ENCODE data around the gene THSD4. TPM values are rescaled to one million over a fixed set of nuclear protein-coding genes. Genes with fewer than 3 reads are reported as not detected.

THSD4 gene
- total RNA-seq, 4 donors from 2014 or later = 16.6 to 25.3 (median 24.1) TPM

- peaks cover 7% of the 10 kb centered on the region for H3K4me1 ChIP-seq
- WGBS = 80% methylated on average over 3 of the region's 3 CpGs
- H3K36me3 ChIP-seq = peaks cover 8% of the 10 kb centered on the region
- no peak overlapping the region for H3K4me3 ChIP-seq
- H3K27me3 ChIP-seq = no peaks in the 10 kb centered on the region
- H3K9me3 ChIP-seq = no peaks in the 10 kb centered on the region
- TF ChIP-seq POLR2A (IDR thresholded peaks at IDR 0.05) (no peak), EP300 (IDR thresholded peaks at IDR 0.05) (no peak)
- DNase-seq (ENCODE audit: low spot score in 2 of 2) = no peak
- no peak overlapping the region for H3K27ac ChIP-seq
These were observed 661.0 kb downstream of the THSD4 start for GRCh38 chr15:71776304-71776703.

- H3K27me3 ChIP-seq = no peaks in the 10 kb centered on the region
- H3K4me3 ChIP-seq = no peak overlapping the region
- H3K36me3 ChIP-seq = no peaks in the 10 kb centered on the region
- DNase-seq (ENCODE audit: low spot score in 2 of 2) = no peak
- WGBS = 83% methylated on average over 16 of the region's 16 CpGs
- TF ChIP-seq POLR2A (IDR thresholded peaks at IDR 0.05) = no peak
- no peak for TF ChIP-seq CTCF (IDR thresholded peaks at IDR 0.05)
- no peak for TF ChIP-seq EP300 (IDR thresholded peaks at IDR 0.05)
- no peak for TF ChIP-seq POLR2AphosphoS5 (IDR thresholded peaks at IDR 0.05)
- no peaks in the 10 kb centered on the region for H3K9me3 ChIP-seq
- H3K4me1 ChIP-seq = peaks cover 7% of the 10 kb centered on the region
- no peak overlapping the region for H3K27ac ChIP-seq
These were observed 662.1 kb downstream of the THSD4 start for GRCh38 chr15:71777216-71777943.

- peaks cover 7% of the 10 kb centered on the region for H3K4me1 ChIP-seq
- DNase-seq (ENCODE audit: low spot score in 2 of 2) = peak in 1 of 2 donors; percentile 45
- no peak overlapping the region for H3K4me3 ChIP-seq
- H3K9me3 ChIP-seq = no peaks in the 10 kb centered on the region
- no peaks in the 10 kb centered on the region for H3K27me3 ChIP-seq
- no peaks in the 10 kb centered on the region for H3K36me3 ChIP-seq
- no peak overlapping the region for H3K27ac ChIP-seq
- WGBS = 81% methylated on average over 6 of the region's 6 CpGs
- no peak for TF ChIP-seq EP300 (IDR thresholded peaks at IDR 0.05)
- no peak for TF ChIP-seq CTCF (IDR thresholded peaks at IDR 0.05)
- no peak for TF ChIP-seq POLR2A (IDR thresholded peaks at IDR 0.05)
- no peak for TF ChIP-seq POLR2AphosphoS5 (IDR thresholded peaks at IDR 0.05)
These were observed 664.0 kb downstream of the THSD4 start for GRCh38 chr15:71779073-71779797.

GRCh38 chr15:71780115-71780976, 665.1 kb downstream of the THSD4 start:
- Histone ChIP-seq H3K27me3 (no peaks in the 10 kb centered on the region), H3K4me3 (no peak overlapping the region), H3K27ac (no peak overlapping the region), H3K9me3 (no peaks in the 10 kb centered on the region), H3K36me3 (no peaks in the 10 kb centered on the region), H3K4me1 (peaks cover 7% of the 10 kb centered on the region)
- 29% methylated on average over 13 of the region's 13 CpGs for WGBS
- TF ChIP-seq POLR2AphosphoS5 (IDR thresholded peaks at IDR 0.05) = no peak
- TF ChIP-seq CTCF (IDR thresholded peaks at IDR 0.05) = peak; percentile 47 to 51
- TF ChIP-seq POLR2A (IDR thresholded peaks at IDR 0.05) = no peak
- TF ChIP-seq EP300 (IDR thresholded peaks at IDR 0.05) = no peak
- peak in 1 of 2 donors; percentile 65 for DNase-seq (ENCODE audit: low spot score in 2 of 2)

- Histone ChIP-seq H3K27ac (no peak overlapping the region), H3K27me3 (no peaks in the 10 kb centered on the region), H3K4me1 (peaks cover 7% of the 10 kb centered on the region), H3K9me3 (no peaks in the 10 kb centered on the region), H3K4me3 (no peak overlapping the region), H3K36me3 (no peaks in the 10 kb centered on the region)
- WGBS = 77% methylated on average over 8 of the region's 9 CpGs
- TF ChIP-seq POLR2AphosphoS5 (IDR thresholded peaks at IDR 0.05) (no peak), CTCF (IDR thresholded peaks at IDR 0.05) (no peak), EP300 (IDR thresholded peaks at IDR 0.05) (no peak), POLR2A (IDR thresholded peaks at IDR 0.05) (no peak)
- DNase-seq (ENCODE audit: low spot score in 2 of 2) = peak in 1 of 2 donors; percentile 70
These were observed 666.1 kb downstream of the THSD4 start for GRCh38 chr15:71781179-71781964.

All from suprapubic skin (tissue), 4 donors.